T follicular helper cell (primary cell): ENCODE measurements around the gene PRAMEF5.
"Not testable (repeated sequence)": the region's sequence is repeated elsewhere in the genome, so short reads cannot be mapped to it uniquely, and the experiment has no call there.

ENCODE experiments used
- DNase-seq: peaks from one replicate; pipeline ENCODE4 v3.0.0-alpha.2; 2020; ENCODE audit warnings: low read depth

The PRAMEF5 gene

DNA sequence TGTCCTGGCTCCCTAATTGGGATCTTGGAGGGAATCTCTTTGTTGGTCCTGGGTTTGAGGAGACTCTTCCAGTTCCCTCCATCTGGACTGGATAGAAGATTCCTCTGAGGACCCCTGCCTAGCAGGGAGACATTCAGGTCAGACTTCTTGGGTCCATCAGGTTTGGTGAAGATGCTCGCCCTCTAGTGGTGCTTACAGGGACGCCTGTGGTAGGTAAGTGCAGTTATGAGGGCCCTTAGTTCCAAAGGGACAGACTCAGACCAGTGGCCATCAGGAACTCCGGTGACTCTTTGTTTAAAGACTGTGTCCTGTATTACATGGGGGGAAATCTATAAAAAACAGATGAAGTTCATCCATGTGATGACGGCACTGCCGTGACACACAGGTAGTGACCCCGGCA, 23.0 kb downstream of the PRAMEF5 start:
- DNase-seq = not testable (repeated sequence)

DNA sequence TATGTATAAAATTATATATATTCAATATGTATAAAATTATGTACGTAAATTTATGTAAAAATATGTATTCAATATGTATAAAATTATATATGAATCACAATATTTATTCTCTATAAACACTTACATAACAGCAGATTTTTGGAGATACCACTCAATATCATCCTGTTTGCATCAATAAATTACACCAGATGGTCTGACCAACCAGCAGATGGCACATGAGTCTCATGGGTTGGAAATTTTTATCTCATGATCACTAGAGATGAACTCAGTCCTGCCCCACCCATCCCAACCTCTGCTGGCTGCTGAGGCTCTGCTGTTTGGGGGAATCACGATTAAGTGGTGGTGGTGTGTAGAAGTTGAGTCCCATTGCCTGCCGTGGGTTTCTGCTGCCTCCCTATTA, 25.6 kb downstream of the PRAMEF5 start:
- DNase-seq = not testable (repeated sequence)

DNA sequence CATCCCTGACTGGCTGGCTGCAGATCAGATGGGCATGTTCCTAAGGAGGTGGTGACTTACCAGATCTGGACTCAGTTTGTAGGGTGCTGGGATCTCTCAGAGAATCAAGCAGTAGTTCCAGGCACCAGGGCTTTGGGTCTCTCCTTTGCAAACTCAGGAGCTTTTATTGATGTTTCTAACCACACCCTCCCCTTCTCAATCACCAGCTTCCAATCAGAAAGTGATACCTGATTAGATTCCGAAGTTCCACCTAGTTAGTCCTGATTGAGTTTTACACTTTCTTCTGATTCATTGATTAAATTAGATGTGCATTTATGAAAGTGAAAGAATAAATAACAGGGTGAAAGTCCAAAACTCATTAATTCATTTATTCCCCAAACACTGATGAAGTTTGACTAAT, 31.0 kb downstream of the PRAMEF5 start, which contains the start of gene PRAMEF8:
PRAMEF8 (minus strand) TSS at position 101 of the 400 bp plus-strand sequence. CDS start 1,046 bp downstream, outside the sequence.
- DNase-seq = not testable (repeated sequence)

DNA sequence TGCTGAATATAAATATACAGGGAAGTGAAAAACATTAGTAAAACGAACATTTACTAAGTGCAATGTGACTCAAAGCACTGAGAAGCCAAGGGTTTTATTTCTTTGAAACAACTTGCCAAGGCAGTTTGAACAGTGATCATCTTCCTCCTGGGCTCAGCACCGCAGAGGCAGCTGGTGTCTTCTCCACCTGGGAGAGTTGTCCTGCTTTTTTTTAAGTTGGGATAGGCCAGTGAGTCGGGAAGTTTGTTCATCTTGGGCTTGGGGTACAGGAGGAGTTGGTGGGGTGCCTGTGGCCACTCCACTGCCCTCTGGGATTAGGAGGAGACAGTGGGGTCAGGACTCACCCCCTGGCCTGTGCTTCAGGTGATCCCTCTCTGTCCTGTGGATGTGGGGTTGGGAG, 35.0 kb downstream of the PRAMEF5 start:
- DNase-seq = not testable (repeated sequence)

DNA sequence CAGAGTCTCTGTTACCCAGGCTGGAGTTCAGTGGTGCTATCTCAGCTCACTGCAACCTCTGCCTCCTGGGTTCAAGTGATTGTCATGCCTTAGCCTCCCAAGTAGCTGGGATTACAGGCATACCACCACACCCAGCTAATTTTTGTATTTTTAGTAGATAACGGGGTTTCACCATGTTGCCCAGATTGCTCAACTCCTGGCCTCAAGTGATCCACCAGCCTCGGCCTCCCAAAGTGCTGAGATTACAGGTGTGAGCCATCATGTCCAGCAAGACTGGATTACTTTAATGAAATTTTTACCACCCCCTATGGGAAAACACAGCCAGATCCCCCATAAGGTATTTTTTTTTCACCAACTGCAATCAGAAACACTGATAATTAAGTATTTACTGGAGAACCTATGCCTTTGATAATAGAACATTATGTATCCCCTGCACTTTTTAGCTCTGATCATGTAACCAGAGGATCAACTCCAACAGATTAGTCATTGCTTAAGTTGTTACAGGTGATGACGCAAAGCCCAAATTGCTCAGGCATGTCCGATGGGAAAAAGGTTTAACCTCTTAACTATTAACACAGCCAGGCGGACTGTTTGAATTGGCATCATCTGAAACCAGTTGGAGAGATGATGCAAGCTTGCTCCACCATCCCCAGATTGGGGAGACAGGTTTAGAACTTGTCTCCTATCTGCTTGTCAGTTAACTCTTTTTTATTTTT, 43.4 kb downstream of the PRAMEF5 start:
- DNase-seq = not testable (repeated sequence)

DNA sequence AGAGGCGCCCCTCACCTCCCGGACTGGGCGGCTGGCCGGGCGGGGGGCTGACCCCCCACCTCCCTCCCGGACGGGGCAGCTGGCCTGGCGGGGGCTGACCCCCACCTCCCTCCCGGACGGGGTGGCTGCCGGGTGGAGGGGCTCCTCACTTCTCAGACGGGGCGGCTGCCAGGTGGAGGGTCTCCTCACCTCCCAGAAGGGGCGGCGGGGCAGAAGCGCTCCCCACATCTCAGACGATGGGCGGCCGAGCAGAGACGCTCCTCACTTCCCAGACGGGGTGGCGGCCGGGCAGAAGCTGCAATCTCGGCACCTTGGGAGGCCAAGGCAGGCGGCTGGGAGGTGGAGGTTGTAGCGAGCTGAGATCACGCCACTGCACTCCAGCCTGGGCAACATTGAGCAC, 44.7 kb downstream of the PRAMEF5 start:
- not testable (repeated sequence) for DNase-seq

DNA sequence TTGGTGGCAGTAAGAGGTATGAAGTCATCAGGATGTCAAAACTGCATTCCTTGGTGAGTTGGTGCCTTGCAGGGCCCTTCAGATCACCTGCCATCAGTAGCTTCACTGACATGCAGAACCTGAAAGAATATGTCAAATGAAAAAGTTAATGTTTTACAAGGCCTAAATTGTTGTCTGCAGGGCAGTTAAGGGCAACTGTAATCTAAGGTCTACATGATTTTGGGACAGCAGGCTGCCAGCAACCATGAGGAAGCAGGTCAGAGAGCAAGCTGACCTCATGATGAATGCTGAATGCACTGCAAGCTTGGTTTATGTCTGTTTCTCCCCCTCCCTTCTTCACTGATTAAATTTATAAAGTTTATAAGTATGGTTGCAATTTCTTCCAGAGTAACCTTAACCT, 48.2 kb downstream of the PRAMEF5 start:
- DNase-seq = not testable (repeated sequence)

DNA sequence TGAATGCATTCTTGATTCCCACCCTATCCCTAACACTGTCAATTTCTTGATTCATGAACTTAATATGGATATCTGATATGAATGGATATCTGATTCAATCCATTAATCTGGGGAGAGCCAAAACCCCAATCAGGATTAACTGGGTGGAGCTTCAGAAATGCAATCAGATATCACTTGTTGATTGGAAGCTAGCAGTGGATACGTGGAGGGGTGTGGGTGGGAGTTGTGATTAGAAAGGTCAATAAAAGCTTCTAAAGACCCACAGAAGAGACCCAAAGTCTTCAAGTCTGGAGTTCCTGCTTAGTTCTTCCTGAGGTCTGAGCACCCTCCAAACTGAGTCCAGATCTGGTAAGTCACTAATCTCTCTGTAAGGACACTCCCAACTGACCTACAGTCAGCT, 49.2 kb downstream of the PRAMEF5 start, which contains the start of gene PRAMEF33:
PRAMEF33 (plus strand) TSS at position 301 of the 400 bp plus-strand sequence. CDS start 2,416 bp downstream, outside the sequence.
- DNase-seq = not testable (repeated sequence)
